Fibroblast of lung (primary cell): ENCODE measurements around the gene HSF4. TPM values are rescaled to one million over a fixed set of nuclear protein-coding genes. Genes with fewer than 3 reads are reported as not detected.

Experiments
- DNase-seq, 2 donors: peaks; one replicate each; pipeline versions ENCODE4 v3.0.0 to v3.0.0-alpha.2; 2010; ENCODE audit warnings: low read depth in 2 of 2
- H2AFZ ChIP-seq: 2 replicates; pipeline ENCODE4 v1.5.1; 2012; ENCODE audit warnings: low read length, control low read depth, inconsistent platforms
- H3K27ac ChIP-seq: 2 replicates; pipeline ENCODE4 v1.5.1; 2011; ENCODE audit warnings: low read length, control low read depth; ENCODE audit not compliant: insufficient read depth
- H3K27me3 ChIP-seq: 2 replicates; pipeline ENCODE4 v1.5.1; 2011; ENCODE audit warnings: mild to moderate bottlenecking, low read length; ENCODE audit not compliant: control insufficient read depth, insufficient read depth
- H3K36me3 ChIP-seq: 2 replicates; pipeline ENCODE4 v1.5.1; 2011; ENCODE audit warnings: low read length; ENCODE audit not compliant: control insufficient read depth, insufficient read depth
- H3K4me1 ChIP-seq: 2 replicates; pipeline ENCODE4 v1.5.1; 2011; ENCODE audit warnings: low read length; ENCODE audit not compliant: control insufficient read depth, insufficient read depth; ENCODE audit errors: extremely low read depth
- H3K4me2 ChIP-seq: 2 replicates; pipeline ENCODE4 v1.5.1; 2011; ENCODE audit warnings: low read length, control low read depth; ENCODE audit not compliant: insufficient read depth; ENCODE audit errors: extremely low read depth
- H3K4me3 ChIP-seq, 4 experiments: fragments of 200-600 bp in 1 of 4; sonication (generic) in 1 of 4; replicated peaks in 1 of 4; 2 replicates each; pipeline ENCODE4 v1.5.1; 2011 to 2016; ENCODE audit warnings: low read length in 4 of 4, low read depth in 3 of 4, mild to moderate bottlenecking in 3 of 4, control low read depth in 2 of 4, inconsistent platforms in 1 of 4, mixed read lengths in 1 of 4; ENCODE audit not compliant: insufficient read depth in 1 of 4; ENCODE audit errors: control extremely low read depth in 1 of 4
- H3K79me2 ChIP-seq: 2 replicates; pipeline ENCODE4 v1.5.1; 2012; ENCODE audit warnings: mild to moderate bottlenecking, low read length, inconsistent platforms; ENCODE audit not compliant: control insufficient read depth, insufficient read depth
- H3K9ac ChIP-seq: 2 replicates; pipeline ENCODE4 v1.5.1; 2011; ENCODE audit warnings: mild to moderate bottlenecking, low read length, control low read depth; ENCODE audit not compliant: insufficient read depth
- H3K9me3 ChIP-seq: 2 replicates; pipeline ENCODE4 v1.5.1; 2012; ENCODE audit warnings: low read depth, low read length; ENCODE audit not compliant: control insufficient read depth, insufficient read depth
- H4K20me1 ChIP-seq: 2 replicates; pipeline ENCODE4 v1.5.1; 2011; ENCODE audit warnings: low read length; ENCODE audit not compliant: control insufficient read depth, insufficient read depth; ENCODE audit errors: extremely low read depth
- EZH2 ChIP-seq: IDR thresholded peaks from 2 replicates; pipeline ENCODE4 v1.5.1; 2012; ENCODE audit warnings: low read length, control low read depth, mild to moderate bottlenecking; ENCODE audit errors: missing control alignments
- polyA plus RNA-seq, 2 donors: library from polyadenylated mRNA; depleted of rRNA in 1 of 2; stranded (reverse) in 1 of 2; unstranded in 1 of 2; fragments of >200 nt; gene quantifications; 2 replicates each; pipeline ENCODE4 v1.2.1, GENCODE V29; 2011 to 2012; ENCODE audit warnings: missing spikeins in 1 of 2
- total RNA-seq: library from RNA; depleted of rRNA; stranded (reverse); fragments of >200 nt; gene quantifications from 2 replicates; pipeline ENCODE4 v1.2.1, GENCODE V29; 2014
- TF ChIP-seq, protein P1 (sequence below), 2 donors: IDR thresholded peaks in 1 of 2; conservative IDR thresholded peaks in 1 of 2; 1 replicate in 1 of 2; 2 replicates in 1 of 2; pipeline ENCODE4 v1.5.1; 2011 to 2012; ENCODE audit warnings: low read length in 2 of 2, control low read depth in 1 of 2, inconsistent platforms in 1 of 2, low read depth in 1 of 2, mild to moderate bottlenecking in 1 of 2

HSF4 gene
- total and polyA plus RNA-seq, 2 donors (not counting 1 experiment from before 2014, with no cell fraction given): 6.4 to 25.8 TPM

DNA sequence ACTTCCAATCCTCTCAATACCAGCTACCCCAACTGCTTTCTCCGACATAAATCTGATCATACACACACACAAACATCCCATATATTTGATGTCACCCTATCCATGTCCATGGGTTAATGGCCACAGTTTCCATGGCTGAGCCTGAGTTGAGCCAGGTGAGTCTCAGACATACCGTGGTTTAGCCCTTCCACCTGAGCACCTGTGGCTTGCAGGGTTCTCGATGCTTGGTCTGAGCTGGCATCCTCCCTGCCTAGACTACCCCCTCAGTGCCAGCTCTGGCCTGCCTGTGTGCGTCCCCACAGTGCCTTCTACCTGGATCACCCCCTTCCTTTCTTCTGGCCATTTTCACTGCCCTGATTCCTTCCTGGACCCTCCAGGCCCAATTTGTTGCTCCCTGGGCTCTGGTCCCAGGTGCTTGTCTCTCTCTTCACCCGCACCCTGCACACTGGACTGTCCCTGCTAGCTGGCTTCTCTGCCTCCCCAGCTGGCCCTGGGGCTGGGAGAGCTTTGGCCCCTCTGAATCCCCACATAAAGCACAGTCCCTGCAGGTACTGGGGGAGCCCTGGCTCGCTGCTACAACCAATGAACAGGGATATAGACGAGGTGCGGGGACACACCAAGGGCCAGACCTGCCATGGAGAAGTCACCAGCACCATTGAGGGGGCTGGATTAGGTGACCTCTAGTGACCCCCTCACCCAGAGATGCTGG lies 41.7 kb downstream of the HSF4 start:
- Histone ChIP-seq H3K4me1 (peaks cover 12% of the 10 kb centered on the region), H3K9ac (no peak overlapping the region), H3K79me2 (no peaks in the 10 kb centered on the region), H3K4me3 (no peak overlapping the region), H3K27me3 (no peaks in the 10 kb centered on the region), H3K4me2 (no peak overlapping the region), H3K9me3 (no peaks in the 10 kb centered on the region), H2AFZ (no peak overlapping the region), H3K27ac (no peak overlapping the region), H3K36me3 (peaks cover 20% of the 10 kb centered on the region), H4K20me1 (no peaks in the 10 kb centered on the region)
- no peak for TF ChIP-seq EZH2
- TF ChIP-seq, protein P1, sequence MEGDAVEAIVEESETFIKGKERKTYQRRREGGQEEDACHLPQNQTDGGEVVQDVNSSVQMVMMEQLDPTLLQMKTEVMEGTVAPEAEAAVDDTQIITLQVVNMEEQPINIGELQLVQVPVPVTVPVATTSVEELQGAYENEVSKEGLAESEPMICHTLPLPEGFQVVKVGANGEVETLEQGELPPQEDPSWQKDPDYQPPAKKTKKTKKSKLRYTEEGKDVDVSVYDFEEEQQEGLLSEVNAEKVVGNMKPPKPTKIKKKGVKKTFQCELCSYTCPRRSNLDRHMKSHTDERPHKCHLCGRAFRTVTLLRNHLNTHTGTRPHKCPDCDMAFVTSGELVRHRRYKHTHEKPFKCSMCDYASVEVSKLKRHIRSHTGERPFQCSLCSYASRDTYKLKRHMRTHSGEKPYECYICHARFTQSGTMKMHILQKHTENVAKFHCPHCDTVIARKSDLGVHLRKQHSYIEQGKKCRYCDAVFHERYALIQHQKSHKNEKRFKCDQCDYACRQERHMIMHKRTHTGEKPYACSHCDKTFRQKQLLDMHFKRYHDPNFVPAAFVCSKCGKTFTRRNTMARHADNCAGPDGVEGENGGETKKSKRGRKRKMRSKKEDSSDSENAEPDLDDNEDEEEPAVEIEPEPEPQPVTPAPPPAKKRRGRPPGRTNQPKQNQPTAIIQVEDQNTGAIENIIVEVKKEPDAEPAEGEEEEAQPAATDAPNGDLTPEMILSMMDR (conservative IDR thresholded peaks at IDR 0.05 in 1 of 2, IDR thresholded peaks at IDR 0.05 in 1 of 2; ENCODE audit: low read depth in 1 of 2, low read length in 2 of 2): no peak
- no peak for DNase-seq

DNA sequence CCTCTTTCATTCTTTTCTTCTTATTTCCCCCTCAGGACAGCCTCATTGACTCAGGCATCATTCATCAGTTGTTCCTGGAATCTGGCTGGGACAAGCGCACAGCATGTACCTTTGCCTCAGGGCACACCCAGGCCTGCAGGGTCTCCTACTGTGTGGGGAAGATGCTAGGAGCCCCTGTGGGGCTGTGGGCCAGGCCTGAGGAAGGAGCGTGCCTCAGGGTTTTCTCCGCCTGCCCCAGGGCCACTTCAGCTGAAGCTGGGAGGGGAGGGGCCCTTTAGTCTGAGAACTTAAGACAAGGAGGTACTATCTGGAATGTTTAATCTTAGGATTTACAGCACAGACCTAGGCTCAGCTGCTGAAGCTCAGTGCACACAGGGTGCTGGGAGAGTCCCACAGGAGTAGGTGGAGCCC lies 42.3 kb downstream of the HSF4 start:
- H4K20me1 ChIP-seq: no peaks in the 10 kb centered on the region
- H3K79me2 ChIP-seq: no peaks in the 10 kb centered on the region
- no peak for DNase-seq
- H3K4me3 ChIP-seq: no peak overlapping the region
- H3K4me2 ChIP-seq: no peak overlapping the region
- no peaks in the 10 kb centered on the region for H3K27me3 ChIP-seq
- H3K4me1 ChIP-seq: peaks cover 12% of the 10 kb centered on the region
- H3K9ac ChIP-seq: no peak overlapping the region
- TF ChIP-seq, protein P1 (conservative IDR thresholded peaks at IDR 0.05 in 1 of 2, IDR thresholded peaks at IDR 0.05 in 1 of 2; ENCODE audit: low read depth in 1 of 2, low read length in 2 of 2): no peak
- TF ChIP-seq EZH2: no peak
- H2AFZ ChIP-seq: no peak overlapping the region
- peaks cover 16% of the 10 kb centered on the region for H3K36me3 ChIP-seq
- H3K27ac ChIP-seq: no peak overlapping the region
- no peaks in the 10 kb centered on the region for H3K9me3 ChIP-seq

DNA sequence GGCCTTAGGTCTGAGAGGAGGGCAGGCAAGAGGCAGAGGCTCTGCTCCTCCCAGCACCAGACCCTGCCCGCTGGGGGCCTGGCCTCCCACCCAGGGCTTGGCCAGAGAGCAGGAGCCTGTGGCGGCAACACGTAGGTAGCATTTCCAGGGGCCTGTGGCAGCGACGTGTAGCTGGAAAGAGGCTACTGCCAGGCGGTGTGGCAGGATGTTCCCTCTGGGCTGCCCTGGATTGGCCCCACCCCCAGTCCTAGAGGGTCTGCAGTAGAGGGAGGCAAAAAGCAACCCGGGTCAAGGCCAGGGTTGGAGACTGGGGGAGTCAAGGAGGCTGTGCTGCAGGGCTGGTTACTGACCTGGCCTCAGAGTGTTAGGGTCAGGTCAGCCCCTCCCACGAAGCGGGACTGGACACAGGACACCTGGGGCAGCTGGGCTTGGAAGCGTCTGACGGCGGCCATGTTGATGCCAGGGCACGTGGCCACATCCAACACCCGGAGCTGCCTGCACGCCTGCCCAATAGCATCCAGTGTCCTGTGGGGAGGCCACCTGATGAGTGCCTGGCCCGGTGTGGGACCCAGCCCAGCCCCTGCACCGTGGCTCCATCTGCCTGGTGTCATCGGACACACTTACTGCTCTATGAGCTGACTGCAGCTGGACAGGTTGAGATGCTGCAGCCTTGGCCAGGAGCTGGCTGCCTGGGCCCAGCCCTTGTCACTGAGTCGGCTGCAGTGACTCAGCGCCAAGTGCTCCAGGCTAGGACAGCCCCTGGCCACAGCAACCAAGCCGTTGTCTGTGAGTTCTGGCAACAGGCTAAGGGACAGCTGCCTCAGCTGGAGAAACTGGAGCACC lies 42.9 kb downstream of the HSF4 start:
- H4K20me1 ChIP-seq: no peaks in the 10 kb centered on the region
- H3K27me3 ChIP-seq: no peaks in the 10 kb centered on the region
- H3K4me2 ChIP-seq: no peak overlapping the region
- no peaks in the 10 kb centered on the region for H3K9me3 ChIP-seq
- no peak overlapping the region for H2AFZ ChIP-seq
- DNase-seq: peak; percentile 24 to 40
- peaks cover 12% of the 10 kb centered on the region for H3K4me1 ChIP-seq
- TF ChIP-seq EZH2: no peak
- TF ChIP-seq, protein P1 (conservative IDR thresholded peaks at IDR 0.05 in 1 of 2, IDR thresholded peaks at IDR 0.05 in 1 of 2; ENCODE audit: low read depth in 1 of 2, low read length in 2 of 2): no peak
- H3K79me2 ChIP-seq: no peaks in the 10 kb centered on the region
- no peak overlapping the region for H3K9ac ChIP-seq
- peaks cover 11% of the 10 kb centered on the region for H3K36me3 ChIP-seq
- H3K4me3 ChIP-seq: no peak overlapping the region
- H3K27ac ChIP-seq: no peak overlapping the region
